Activated naive CD4-positive, alpha-beta T cell (primary cell): ENCODE results near the gene CCT6A.
"Not testable (repeated sequence)": the region's sequence is repeated elsewhere in the genome, so short reads cannot be mapped to it uniquely, and the experiment has no call there.

Source experiments
- DNase-seq, 4 experiments: peaks; one replicate each; lab custom pipeline; 2025; lab: John Stamatoyannopoulos, UW

The CCT6A gene

GRCh38 chr7:56051053-56051338, 569 bp upstream of the CCT6A start:
- no peak for DNase-seq

- DNase-seq: no peak
These were observed 1.8 kb downstream of the CCT6A start for GRCh38 chr7:56053379-56053778.

GRCh38 chr7:56053993-56054392, 2.4 kb downstream of the CCT6A start:
- DNase-seq: no peak

- DNase-seq: no peak
These were observed 10.8 kb downstream of the CCT6A start for GRCh38 chr7:56062382-56062781.

GRCh38 chr7:56063500-56063881, 11.9 kb downstream of the CCT6A start:
- no peak for DNase-seq

- peak; percentile 70 to 88 (median 77) for DNase-seq
These were observed 12.5 kb downstream of the CCT6A start, which contains the start of gene SUMF2 for GRCh38 chr7:56063882-56064625. Gene SUMF2 (plus strand): TSS chr7:56064286. CDS start chr7:56064312, 26 bp downstream.

GRCh38 chr7:56066376-56066775, 14.8 kb downstream of the CCT6A start:
- DNase-seq: not testable (repeated sequence)

GRCh38 chr7:56074371-56074791, 22.8 kb downstream of the CCT6A start:
- peak; percentile 19 to 40 (median 28) for DNase-seq

- no peak for DNase-seq
These were observed 26.1 kb downstream of the CCT6A start for GRCh38 chr7:56077681-56078080.

- DNase-seq: no peak
These were observed 26.6 kb downstream of the CCT6A start for GRCh38 chr7:56078196-56078595.

- no peak for DNase-seq
These were observed 28.1 kb downstream of the CCT6A start for GRCh38 chr7:56079450-56080185.

- DNase-seq: not testable (repeated sequence)
These were observed 29.3 kb downstream of the CCT6A start for GRCh38 chr7:56080726-56081435.

- no peak for DNase-seq
These were observed 30.2 kb downstream of the CCT6A start for GRCh38 chr7:56081626-56082340.

GRCh38 chr7:56083150-56083785, 31.7 kb downstream of the CCT6A start:
- DNase-seq: no peak

GRCh38 chr7:56086761-56087160, 35.2 kb downstream of the CCT6A start:
- DNase-seq: no peak

GRCh38 chr7:56087445-56087844, 35.9 kb downstream of the CCT6A start:
- no peak for DNase-seq

GRCh38 chr7:56091591-56091990, 40.0 kb downstream of the CCT6A start:
- no peak for DNase-seq

GRCh38 chr7:56092388-56092787, 40.8 kb downstream of the CCT6A start:
- DNase-seq: not testable (repeated sequence)

- no peak for DNase-seq
These were observed 41.4 kb downstream of the CCT6A start, which contains the start of gene PHKG1 for GRCh38 chr7:56092789-56093531. Gene PHKG1 (minus strand): TSS chr7:56092952. CDS start chr7:56088941, 4,011 bp downstream.

GRCh38 chr7:56097700-56098099, 46.1 kb downstream of the CCT6A start:
- DNase-seq: no peak
